Measurements from ENCODE around the gene ZNF473. TPM values are rescaled to one million over a fixed set of nuclear protein-coding genes. Genes with fewer than 3 reads are reported as not detected.

Gene ZNF473
- polyA plus RNA-seq, 1 donor (not counting 4 experiments of a cell fraction or from before 2014, with no cell fraction given): 7.7 TPM

DNA sequence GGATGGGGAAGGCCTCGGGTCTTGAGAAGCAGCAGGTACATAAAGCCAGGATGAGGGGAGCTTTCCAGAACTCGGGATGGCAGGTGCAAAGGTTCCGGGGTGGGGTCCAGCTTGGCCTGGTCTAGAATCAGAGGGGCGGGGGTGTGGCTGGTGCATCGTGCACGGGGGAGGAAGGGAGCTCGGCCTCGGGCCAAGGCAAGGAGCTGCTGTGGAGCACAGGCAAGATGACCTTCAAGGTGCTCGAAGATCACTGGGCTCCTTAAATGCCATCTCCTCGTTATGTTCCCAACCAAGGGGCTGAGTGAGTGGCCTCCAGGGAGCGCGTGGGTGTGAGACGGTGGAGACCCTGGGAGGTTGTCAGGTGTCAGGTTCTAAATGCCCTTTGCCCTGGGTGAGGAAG, 48.7 kb upstream of the ZNF473 start:
- Histone ChIP-seq H3K4me3 (ENCODE audit: control insufficient read depth in 2 of 3, extremely low read depth in 1 of 3, insufficient read depth in 2 of 3, low read depth in 1 of 3, low read length in 3 of 3) (no peak overlapping the region), H3K36me3 (ENCODE audit: control insufficient read depth in 2 of 2, extremely low read depth in 1 of 2, insufficient read depth in 2 of 2, low read length in 2 of 2) (no peaks in the 10 kb centered on the region), H3K27me3 (ENCODE audit: control insufficient read depth, extremely low read depth, insufficient read depth, low read length) (no peaks in the 10 kb centered on the region), H3K9me3 (ENCODE audit: control insufficient read depth, low read depth, low read length) (no peaks in the 10 kb centered on the region), H3K9ac (ENCODE audit: control insufficient read depth, extremely low read depth, insufficient read depth, low read length) (no peak overlapping the region), H2AFZ (ENCODE audit: control insufficient read depth, low read length) (no peak overlapping the region), H3K9me1 (ENCODE audit: control insufficient read depth, extremely low read depth, insufficient read depth, low read length) (no peaks in the 10 kb centered on the region), H3K4me1 (ENCODE audit: control insufficient read depth, extremely low read depth, insufficient read depth, low read length) (no peaks in the 10 kb centered on the region), H3K4me2 (ENCODE audit: control insufficient read depth, extremely low read depth, insufficient read depth, low read depth, low read length) (no peak overlapping the region), H3K79me2 (ENCODE audit: control insufficient read depth, insufficient read depth, low read length) (no peaks in the 10 kb centered on the region), H3K27ac (ENCODE audit: control insufficient read depth, insufficient read depth, low read length) (no peak overlapping the region), H4K20me1 (ENCODE audit: control insufficient read depth, extremely low read depth, insufficient read depth, low read length) (no peaks in the 10 kb centered on the region)
- dilution Hi-C loops (cut with MboI; ENCODE audit: extremely low pct_ligation_motif_present, low sequenced_read_pairs): no loop called here
- no peak for DNase-seq (ENCODE audit: low read depth, low spot score)
- no peak for FAIRE-seq
- TF ChIP-seq EZH2 (IDR thresholded peaks at IDR 0.05; ENCODE audit: low read length): no peak
- TF ChIP-seq, protein P1, sequence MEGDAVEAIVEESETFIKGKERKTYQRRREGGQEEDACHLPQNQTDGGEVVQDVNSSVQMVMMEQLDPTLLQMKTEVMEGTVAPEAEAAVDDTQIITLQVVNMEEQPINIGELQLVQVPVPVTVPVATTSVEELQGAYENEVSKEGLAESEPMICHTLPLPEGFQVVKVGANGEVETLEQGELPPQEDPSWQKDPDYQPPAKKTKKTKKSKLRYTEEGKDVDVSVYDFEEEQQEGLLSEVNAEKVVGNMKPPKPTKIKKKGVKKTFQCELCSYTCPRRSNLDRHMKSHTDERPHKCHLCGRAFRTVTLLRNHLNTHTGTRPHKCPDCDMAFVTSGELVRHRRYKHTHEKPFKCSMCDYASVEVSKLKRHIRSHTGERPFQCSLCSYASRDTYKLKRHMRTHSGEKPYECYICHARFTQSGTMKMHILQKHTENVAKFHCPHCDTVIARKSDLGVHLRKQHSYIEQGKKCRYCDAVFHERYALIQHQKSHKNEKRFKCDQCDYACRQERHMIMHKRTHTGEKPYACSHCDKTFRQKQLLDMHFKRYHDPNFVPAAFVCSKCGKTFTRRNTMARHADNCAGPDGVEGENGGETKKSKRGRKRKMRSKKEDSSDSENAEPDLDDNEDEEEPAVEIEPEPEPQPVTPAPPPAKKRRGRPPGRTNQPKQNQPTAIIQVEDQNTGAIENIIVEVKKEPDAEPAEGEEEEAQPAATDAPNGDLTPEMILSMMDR (optimal IDR thresholded peaks at IDR 0.05 in 1 of 3, IDR thresholded peaks at IDR 0.05 in 1 of 3, conservative IDR thresholded peaks at IDR 0.05 in 1 of 3; ENCODE audit: extremely low read depth in 1 of 3, insufficient read depth in 2 of 3, low read length in 3 of 3): no peak

DNA sequence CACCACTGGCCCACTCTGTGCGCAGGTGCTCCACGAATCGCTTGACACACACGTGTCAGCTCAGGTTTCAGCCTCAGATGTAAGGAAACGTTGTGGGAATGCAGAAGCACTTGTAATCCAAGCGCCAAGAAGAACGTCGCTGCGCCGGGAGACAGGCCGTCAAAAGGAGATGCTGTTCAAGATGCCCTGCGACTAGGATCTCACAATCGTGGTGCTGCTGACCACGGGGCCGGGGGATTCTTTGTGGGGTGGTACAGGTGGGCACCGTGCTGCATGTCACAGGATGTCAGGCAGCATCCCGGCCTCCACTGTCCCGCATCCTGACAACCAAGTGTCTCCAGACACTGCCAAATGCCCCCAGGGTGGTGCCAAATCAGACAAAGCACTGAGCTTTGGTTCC, 47.9 kb upstream of the ZNF473 start:
- no peak for TF ChIP-seq EZH2 (IDR thresholded peaks at IDR 0.05; ENCODE audit: low read length)
- TF ChIP-seq, protein P1 (optimal IDR thresholded peaks at IDR 0.05 in 1 of 3, IDR thresholded peaks at IDR 0.05 in 1 of 3, conservative IDR thresholded peaks at IDR 0.05 in 1 of 3; ENCODE audit: extremely low read depth in 1 of 3, insufficient read depth in 2 of 3, low read length in 3 of 3): no peak
- H3K36me3 ChIP-seq (ENCODE audit: control insufficient read depth in 2 of 2, extremely low read depth in 1 of 2, insufficient read depth in 2 of 2, low read length in 2 of 2): no peaks in the 10 kb centered on the region
- no peak overlapping the region for H3K27ac ChIP-seq (ENCODE audit: control insufficient read depth, insufficient read depth, low read length)
- no peak overlapping the region for H2AFZ ChIP-seq (ENCODE audit: control insufficient read depth, low read length)
- H4K20me1 ChIP-seq (ENCODE audit: control insufficient read depth, extremely low read depth, insufficient read depth, low read length): no peaks in the 10 kb centered on the region
- H3K9me1 ChIP-seq (ENCODE audit: control insufficient read depth, extremely low read depth, insufficient read depth, low read length): no peaks in the 10 kb centered on the region
- H3K9me3 ChIP-seq (ENCODE audit: control insufficient read depth, low read depth, low read length): no peaks in the 10 kb centered on the region
- H3K4me2 ChIP-seq (ENCODE audit: control insufficient read depth, extremely low read depth, insufficient read depth, low read depth, low read length): no peak overlapping the region
- DNase-seq (ENCODE audit: low read depth, low spot score) (no peak), FAIRE-seq (no peak)
- dilution Hi-C loops (cut with MboI; ENCODE audit: extremely low pct_ligation_motif_present, low sequenced_read_pairs): no loop called here
- no peak overlapping the region for H3K4me3 ChIP-seq (ENCODE audit: control insufficient read depth in 2 of 3, extremely low read depth in 1 of 3, insufficient read depth in 2 of 3, low read depth in 1 of 3, low read length in 3 of 3)
- no peak overlapping the region for H3K9ac ChIP-seq (ENCODE audit: control insufficient read depth, extremely low read depth, insufficient read depth, low read length)
- H3K27me3 ChIP-seq (ENCODE audit: control insufficient read depth, extremely low read depth, insufficient read depth, low read length): no peaks in the 10 kb centered on the region
- no peaks in the 10 kb centered on the region for H3K79me2 ChIP-seq (ENCODE audit: control insufficient read depth, insufficient read depth, low read length)
- H3K4me1 ChIP-seq (ENCODE audit: control insufficient read depth, extremely low read depth, insufficient read depth, low read length): no peaks in the 10 kb centered on the region

All from keratinocyte (primary cell).